GM12873 (cell line): ENCODE results near the gene NR5A2.

Experiments
- TF ChIP-seq, protein P1 (sequence below): IDR thresholded peaks from 2 replicates; pipeline ENCODE4 v1.5.1; 2012; ENCODE audit warnings: low read depth, mild to moderate bottlenecking, moderate library complexity, low read length, control low read depth; ENCODE audit not compliant: insufficient read depth; ENCODE audit errors: missing control alignments

Gene NR5A2

DNA sequence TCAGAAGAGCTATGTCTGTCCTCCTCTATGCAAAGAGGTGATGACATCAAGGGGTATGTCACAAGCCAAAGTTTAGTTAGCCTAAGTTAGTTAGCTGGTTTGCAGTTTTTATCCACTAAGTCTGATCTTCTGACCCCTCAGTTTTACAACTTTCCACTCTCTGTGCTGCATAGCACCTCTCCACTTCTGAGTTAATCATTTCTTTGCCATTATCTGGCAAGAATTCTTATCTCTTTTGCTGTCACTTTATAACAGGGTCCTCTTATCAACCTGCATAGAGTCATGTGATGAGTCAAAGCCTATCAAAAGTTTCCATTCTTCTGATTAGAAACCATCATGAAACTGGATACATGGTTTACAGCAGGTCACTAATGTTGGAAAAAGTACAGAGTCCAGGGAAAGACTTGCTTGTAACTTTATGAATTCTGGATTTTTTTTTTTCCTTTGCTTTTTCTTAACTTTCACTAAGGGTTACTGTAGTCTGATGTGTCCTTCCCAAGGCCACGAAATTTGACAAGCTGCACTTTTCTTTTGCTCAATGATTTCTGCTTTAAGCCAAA lies at the start of gene NR5A2:
Gene NR5A2 (plus strand): TSS at position 447 of the 560 bp plus-strand sequence. CDS start 138 bp downstream, outside the sequence.
- TF ChIP-seq, protein P1, sequence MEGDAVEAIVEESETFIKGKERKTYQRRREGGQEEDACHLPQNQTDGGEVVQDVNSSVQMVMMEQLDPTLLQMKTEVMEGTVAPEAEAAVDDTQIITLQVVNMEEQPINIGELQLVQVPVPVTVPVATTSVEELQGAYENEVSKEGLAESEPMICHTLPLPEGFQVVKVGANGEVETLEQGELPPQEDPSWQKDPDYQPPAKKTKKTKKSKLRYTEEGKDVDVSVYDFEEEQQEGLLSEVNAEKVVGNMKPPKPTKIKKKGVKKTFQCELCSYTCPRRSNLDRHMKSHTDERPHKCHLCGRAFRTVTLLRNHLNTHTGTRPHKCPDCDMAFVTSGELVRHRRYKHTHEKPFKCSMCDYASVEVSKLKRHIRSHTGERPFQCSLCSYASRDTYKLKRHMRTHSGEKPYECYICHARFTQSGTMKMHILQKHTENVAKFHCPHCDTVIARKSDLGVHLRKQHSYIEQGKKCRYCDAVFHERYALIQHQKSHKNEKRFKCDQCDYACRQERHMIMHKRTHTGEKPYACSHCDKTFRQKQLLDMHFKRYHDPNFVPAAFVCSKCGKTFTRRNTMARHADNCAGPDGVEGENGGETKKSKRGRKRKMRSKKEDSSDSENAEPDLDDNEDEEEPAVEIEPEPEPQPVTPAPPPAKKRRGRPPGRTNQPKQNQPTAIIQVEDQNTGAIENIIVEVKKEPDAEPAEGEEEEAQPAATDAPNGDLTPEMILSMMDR: no peak

DNA sequence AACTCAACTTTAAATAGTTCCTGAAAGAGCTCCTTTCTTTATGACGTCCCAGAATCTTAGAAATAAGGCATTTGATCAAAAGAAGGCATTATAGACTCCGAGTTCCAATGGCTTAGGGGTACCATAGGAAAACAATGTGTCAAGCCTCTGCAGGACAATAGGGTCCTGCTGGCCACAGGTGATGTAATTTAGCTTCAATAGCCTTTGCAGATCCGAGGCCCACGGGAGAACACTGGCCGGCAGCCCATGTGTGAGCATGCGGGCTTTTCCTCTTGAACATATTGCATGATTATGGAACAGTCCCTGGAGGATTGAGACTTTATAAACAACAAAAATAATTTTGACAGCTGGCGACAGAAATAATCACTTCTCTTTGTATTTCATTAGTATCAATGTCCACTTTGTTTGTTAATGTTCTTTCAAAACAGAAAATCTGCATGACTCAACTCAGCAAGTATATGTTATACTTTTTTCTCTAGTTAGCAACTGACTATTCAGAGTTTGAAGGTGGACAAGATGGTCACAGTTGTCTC lies 49.0 kb upstream of the NR5A2 start:
- TF ChIP-seq, protein P1: no peak

DNA sequence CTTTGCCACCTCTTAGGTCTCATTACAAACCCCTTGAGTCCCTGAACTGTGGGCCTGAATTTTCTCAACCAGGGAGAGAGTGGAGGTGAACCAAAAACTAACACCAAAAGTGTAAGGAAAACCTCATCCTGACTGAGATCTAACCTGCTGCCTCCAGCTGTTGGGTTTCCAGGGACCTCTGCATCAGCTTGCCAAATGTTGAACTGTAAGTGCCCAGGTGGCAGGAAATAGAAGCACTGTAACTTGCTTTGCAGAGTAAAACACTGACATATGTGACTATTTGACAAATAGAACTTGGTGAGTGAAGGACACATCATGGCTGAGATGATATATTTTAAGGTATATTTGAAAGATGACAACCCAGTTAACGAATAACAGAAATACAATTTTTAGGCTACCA lies 48.4 kb upstream of the NR5A2 start:
- TF ChIP-seq, protein P1: no peak

DNA sequence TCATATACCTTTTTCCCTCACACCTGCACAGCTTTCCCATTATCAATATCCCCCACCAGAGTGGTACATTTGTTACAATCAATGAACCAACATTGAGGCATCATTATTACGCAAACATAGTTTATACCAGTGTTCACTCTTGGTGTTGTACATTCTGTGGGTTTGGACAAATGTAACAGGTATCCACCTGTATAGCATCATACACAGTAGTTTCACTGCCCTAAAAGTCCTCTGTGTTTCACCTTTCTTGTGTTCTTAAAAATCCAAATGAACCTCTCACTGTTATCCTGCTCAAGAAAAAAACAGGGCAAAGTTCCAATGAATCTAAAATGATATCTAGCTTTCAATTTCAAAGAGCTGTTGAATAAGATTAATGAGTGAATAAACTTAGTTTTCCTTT lies 45.9 kb upstream of the NR5A2 start:
- TF ChIP-seq, protein P1: no peak

DNA sequence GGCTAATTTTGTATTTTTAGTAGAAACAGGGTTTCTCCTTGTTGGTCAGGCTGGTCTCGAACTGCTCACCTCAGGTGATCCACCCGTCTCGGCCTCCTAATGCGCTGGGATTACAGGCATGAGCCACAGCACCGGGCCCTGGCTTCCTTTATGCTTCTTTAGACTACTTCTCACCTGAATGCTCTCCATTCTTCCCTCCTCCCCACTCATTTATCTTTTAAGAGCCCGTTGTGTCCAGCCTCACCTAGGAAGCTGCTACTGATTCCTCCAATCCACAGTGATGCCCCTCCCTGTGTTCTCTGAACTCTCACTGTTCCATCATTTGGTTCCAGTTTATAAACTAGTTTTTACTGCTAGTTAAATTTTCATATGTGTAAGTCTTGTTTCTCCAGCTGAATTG lies 44.9 kb upstream of the NR5A2 start:
- TF ChIP-seq, protein P1: no peak

DNA sequence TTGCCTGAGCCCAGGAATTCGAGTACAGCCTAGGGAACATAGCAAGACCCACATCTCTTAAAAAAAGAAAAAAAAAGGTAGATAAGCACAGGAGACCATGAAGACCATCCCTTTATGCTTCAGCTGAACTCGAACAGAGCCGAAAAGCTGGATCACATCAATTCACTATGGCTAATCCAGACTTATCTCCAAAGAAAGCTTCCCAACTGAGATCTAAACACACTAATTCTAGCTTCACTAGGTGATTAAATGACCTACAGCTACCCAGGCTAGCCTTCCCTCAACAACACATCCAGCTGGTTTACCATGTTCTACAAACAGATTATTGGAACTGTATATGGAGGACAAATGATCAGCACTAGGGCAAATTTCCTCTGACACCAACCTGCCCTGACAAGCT lies 44.0 kb upstream of the NR5A2 start:
- TF ChIP-seq, protein P1: no peak

DNA sequence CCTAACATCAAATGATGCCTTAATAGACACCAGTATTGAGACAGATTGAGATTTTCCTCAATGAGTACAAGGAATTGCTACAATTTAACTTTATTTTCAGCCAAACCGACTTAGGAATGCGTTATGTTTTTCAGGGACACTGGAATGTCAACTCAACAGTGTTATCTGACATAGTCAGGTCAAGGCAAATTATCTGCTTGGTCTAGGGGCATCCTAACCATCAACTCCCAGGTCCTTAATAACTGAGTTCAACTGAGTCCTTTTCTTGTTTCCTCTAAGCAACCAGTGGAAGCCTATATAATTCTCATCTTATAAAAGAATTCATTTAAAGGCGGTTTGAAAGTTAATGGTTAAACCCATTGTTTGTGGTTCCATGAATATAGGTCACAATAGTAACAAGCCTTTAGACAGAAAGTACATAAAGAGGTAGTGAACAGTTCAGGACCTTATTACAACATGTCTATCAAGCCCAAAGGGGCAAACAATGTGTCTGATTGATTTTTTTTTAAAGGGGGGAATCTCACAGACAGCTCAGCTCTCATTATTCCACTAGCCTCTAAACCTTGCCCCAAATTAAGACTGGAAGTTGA lies 32.3 kb upstream of the NR5A2 start:
- TF ChIP-seq, protein P1: no peak
